Liver (tissue), 9 donors: ENCODE results near the gene SH3PXD2A. TPM values are rescaled to one million over a fixed set of nuclear protein-coding genes. Genes with fewer than 3 reads are reported as not detected.

Experiments
- DNase-seq: peaks from one replicate; pipeline ENCODE4 v3.0.0-alpha.2; 2017; ENCODE audit warnings: low spot score
- H3K27ac ChIP-seq, 2 donors: one replicate each; pipeline ENCODE4 v1.7.0; 2013; ENCODE audit warnings: inconsistent platforms in 2 of 2, low read length in 2 of 2, control low read depth in 1 of 2, low read depth in 1 of 2, mild to moderate bottlenecking in 1 of 2
- H3K27me3 ChIP-seq, 4 donors: one replicate each; pipeline versions ENCODE4 v1.6.1 to v1.7.0; 2013; ENCODE audit warnings: low read length in 3 of 4, inconsistent platforms in 1 of 4, mild to moderate bottlenecking in 1 of 4, moderate library complexity in 1 of 4; ENCODE audit not compliant: control insufficient read depth in 4 of 4, insufficient read depth in 4 of 4
- H3K36me3 ChIP-seq, 4 donors: one replicate each; pipeline versions ENCODE4 v1.6.1 to v1.7.0; 2013; ENCODE audit warnings: low read length in 3 of 4, mild to moderate bottlenecking in 3 of 4, low read depth in 1 of 4, moderate library complexity in 1 of 4; ENCODE audit not compliant: control insufficient read depth in 4 of 4, insufficient read depth in 3 of 4
- H3K4me1 ChIP-seq, 4 donors: one replicate each; pipeline versions ENCODE4 v1.6.1 to v1.7.0; 2013; ENCODE audit warnings: low read length in 3 of 4, mild to moderate bottlenecking in 3 of 4, moderate library complexity in 1 of 4; ENCODE audit not compliant: control insufficient read depth in 4 of 4, insufficient read depth in 4 of 4
- H3K4me3 ChIP-seq, 3 donors: one replicate each; pipeline versions ENCODE4 v1.6.1 to v1.7.0; 2013; ENCODE audit warnings: low read length in 3 of 3, control low read depth in 1 of 3, low read depth in 1 of 3, mild to moderate bottlenecking in 1 of 3
- H3K9ac ChIP-seq, 2 donors: one replicate each; pipeline ENCODE4 v1.7.0; 2013; ENCODE audit warnings: low read length in 2 of 2, mild to moderate bottlenecking in 2 of 2, moderate library complexity in 2 of 2, control low read depth in 1 of 2, low read depth in 1 of 2
- H3K9me3 ChIP-seq, 4 donors: one replicate each; pipeline versions ENCODE4 v1.6.1 to v1.7.0; 2013; ENCODE audit warnings: low read length in 3 of 4; ENCODE audit not compliant: control insufficient read depth in 4 of 4
- ATF3 ChIP-seq: IDR thresholded peaks from 2 replicates; pipeline ENCODE4 v1.6.1; 2016; ENCODE audit warnings: antibody characterized with exemption
- CTCF ChIP-seq: fragments of 150-350 bp; IDR thresholded peaks from 2 replicates; pipeline ENCODE4 v1.5.1; 2017; ENCODE audit warnings: improper control_type of control experiment, low read depth, low read length; ENCODE audit not compliant: missing input control
- EGR1 ChIP-seq, 2 donors: IDR thresholded peaks; 2 replicates each; pipeline ENCODE4 v1.6.1; 2016 to 2018; ENCODE audit warnings: antibody characterized with exemption in 2 of 2, low read depth in 2 of 2
- FOXA1 ChIP-seq: IDR thresholded peaks from 2 replicates; pipeline ENCODE4 v1.6.1; 2016; ENCODE audit warnings: antibody characterized with exemption
- FOXA2 ChIP-seq: IDR thresholded peaks from 2 replicates; pipeline ENCODE4 v1.6.1; 2016; ENCODE audit warnings: antibody characterized with exemption
- GABPA ChIP-seq, 2 donors: IDR thresholded peaks in 1 of 2; conservative IDR thresholded peaks in 1 of 2; 2 replicates each; pipeline ENCODE4 v1.6.1; 2016; ENCODE audit warnings: antibody characterized with exemption in 2 of 2, mild to moderate bottlenecking in 1 of 2, moderate library complexity in 1 of 2
- HNF4A ChIP-seq, 2 donors: conservative IDR thresholded peaks; 2 replicates each; pipeline ENCODE4 v1.6.1; 2016; ENCODE audit warnings: antibody characterized with exemption in 2 of 2, mild to moderate bottlenecking in 2 of 2
- HNF4G ChIP-seq: IDR thresholded peaks from 2 replicates; pipeline ENCODE4 v1.6.1; 2016; ENCODE audit warnings: antibody characterized with exemption
- JUND ChIP-seq, 2 donors: IDR thresholded peaks; 2 replicates each; pipeline ENCODE4 v1.6.1; 2016; ENCODE audit warnings: antibody characterized with exemption in 2 of 2
- MAX ChIP-seq: IDR thresholded peaks from 2 replicates; pipeline ENCODE4 v1.6.1; 2016; ENCODE audit warnings: antibody characterized with exemption
- NR2F2 ChIP-seq: IDR thresholded peaks from 2 replicates; pipeline ENCODE4 v1.6.1; 2016; ENCODE audit warnings: antibody characterized with exemption
- RAD21 ChIP-seq, 2 donors: IDR thresholded peaks; 2 replicates each; pipeline ENCODE4 v1.6.1; 2016; ENCODE audit warnings: antibody characterized with exemption in 2 of 2, mild to moderate bottlenecking in 2 of 2
- RXRA ChIP-seq, 2 donors: IDR thresholded peaks; 2 replicates each; pipeline ENCODE4 v1.6.1; 2017 to 2018; ENCODE audit warnings: antibody characterized with exemption in 2 of 2, mild to moderate bottlenecking in 1 of 2
- SP1 ChIP-seq: IDR thresholded peaks from 2 replicates; pipeline ENCODE4 v1.6.1; 2018; ENCODE audit warnings: antibody characterized with exemption, mild to moderate bottlenecking
- TAF1 ChIP-seq: conservative IDR thresholded peaks from 2 replicates; pipeline ENCODE4 v1.6.1; 2016; ENCODE audit warnings: antibody characterized with exemption, mild to moderate bottlenecking
- YY1 ChIP-seq: IDR thresholded peaks from 2 replicates; pipeline ENCODE4 v1.6.1; 2016; ENCODE audit warnings: antibody characterized with exemption, mild to moderate bottlenecking
- ZBTB33 ChIP-seq: IDR thresholded peaks from 2 replicates; pipeline ENCODE4 v1.6.1; 2016; ENCODE audit warnings: antibody characterized with exemption
- WGBS: extraction: QIAGEN DNeasy Blood & Tissue Kit; methylation state at CpG from one replicate; pipeline ENCODE4 v1.1.7; 2013; 5-methylcytosine and 5-hydroxymethylcytosine counted together
- polyA plus RNA-seq, 2 donors: library from polyadenylated mRNA; stranded (reverse) in 1 of 2; unstranded in 1 of 2; fragments of 200-250 nt in 1 of 2; fragments of >200 nt in 1 of 2; fragmentation: Nextera tagmentation in 1 of 2; extraction: Ambion mirVana in 1 of 2; gene quantifications; one replicate each; pipeline versions ENCODE4 v1.2.1 to v1.2.3, GENCODE V29; 2013 to 2015
- total RNA-seq, 2 donors: library from RNA; depleted of rRNA; stranded (reverse); fragments of >200 nt; gene quantifications; one replicate each; pipeline ENCODE4 v1.2.3, GENCODE V29; 2014
- donor health status: healthy.
- donor health status: healthy.
- donor health status: healthy.
- donor health status: healthy.
- donor health status: healthy.

Gene SH3PXD2A
- total and polyA plus RNA-seq, 4 donors, result 0.82 to 5.5 (median 3.9) TPM

- Histone ChIP-seq H3K4me1 (no peaks in the 10 kb centered on the region), H3K4me3 (no peak overlapping the region), H3K9me3 (no peaks in the 10 kb centered on the region), H3K36me3 (no peaks in the 10 kb centered on the region), H3K27ac (no peak overlapping the region), H3K27me3 (no peaks in the 10 kb centered on the region), H3K9ac (no peak overlapping the region)
- WGBS, result 91% methylated on average over 7 of the region's 7 CpGs
- DNase-seq, result no peak
- TF ChIP-seq NR2F2 (peak; percentile 46), YY1 (no peak)
Observed at GRCh38 chr10:103751667-103752290, 103.6 kb downstream of the SH3PXD2A start.

GRCh38 chr10:103750836-103751235 lies 104.5 kb downstream of the SH3PXD2A start:
- WGBS, result 95% methylated on average over 5 of the region's 5 CpGs
- Histone ChIP-seq H3K4me3 (no peak overlapping the region), H3K27me3 (no peaks in the 10 kb centered on the region), H3K36me3 (no peaks in the 10 kb centered on the region), H3K9me3 (no peaks in the 10 kb centered on the region), H3K4me1 (no peaks in the 10 kb centered on the region), H3K9ac (no peak overlapping the region), H3K27ac (no peak overlapping the region)
- no peak for DNase-seq
- TF ChIP-seq YY1 (no peak), TAF1 (no peak), RAD21 (IDR thresholded peaks at IDR 0.05) (no peak), RXRA (IDR thresholded peaks at IDR 0.05) (no peak), NR2F2 (no peak), SP1 (no peak), GABPA (IDR thresholded peaks at IDR 0.05 in 1 of 2, conservative IDR thresholded peaks at IDR 0.05 in 1 of 2) (no peak), ATF3 (no peak), HNF4A (conservative IDR thresholded peaks at IDR 0.05) (no peak), JUND (IDR thresholded peaks at IDR 0.05) (no peak), EGR1 (IDR thresholded peaks at IDR 0.05; ENCODE audit: low read depth in 2 of 2) (no peak), CTCF (no peak), HNF4G (no peak), MAX (no peak), ZBTB33 (no peak), FOXA2 (no peak), FOXA1 (no peak)
